Measurements from ENCODE around the gene WWC2.

The WWC2 gene

DNA sequence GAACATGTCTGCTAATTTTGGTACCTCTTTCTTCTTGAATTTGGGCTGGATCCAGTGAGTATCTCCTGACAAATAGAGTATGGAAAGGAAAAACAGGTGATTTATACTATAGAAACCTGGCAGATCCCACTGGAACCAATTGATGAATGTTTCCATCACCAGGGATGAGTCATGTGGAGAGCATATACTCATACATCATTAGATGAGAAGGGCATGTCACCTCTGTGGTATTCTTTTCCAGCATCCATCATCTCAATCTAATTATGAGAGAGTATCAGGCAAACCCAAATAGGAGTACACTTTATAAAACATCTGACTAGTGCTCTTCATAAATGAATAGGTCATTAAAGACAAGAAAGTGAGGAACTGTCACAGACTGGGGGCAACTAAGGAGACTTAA is 130.3 kb downstream of the WWC2 start:
- H3K56ac ChIP-seq (ENCODE audit: low read length), result no peak overlapping the region
- no peak for DNase-seq
- H3K27me3 ChIP-seq (ENCODE audit: insufficient read depth, low read length, poor library complexity), result no peaks in the 10 kb centered on the region
- no peak overlapping the region for H2AK5ac ChIP-seq (ENCODE audit: low read length)
- H3K4me3 ChIP-seq (ENCODE audit: low read length), result no peak overlapping the region
- no peaks in the 10 kb centered on the region for H3K4me1 ChIP-seq (ENCODE audit: control insufficient read depth, low read depth, low read length)
- H2BK120ac ChIP-seq (ENCODE audit: low read depth, low read length), result no peak overlapping the region
- H4K8ac ChIP-seq (ENCODE audit: low read depth, low read length), result no peak overlapping the region
- no peak overlapping the region for H2BK5ac ChIP-seq (ENCODE audit: low read length)
- no peak overlapping the region for H3K4ac ChIP-seq (ENCODE audit: low read depth, low read length)
- no peak overlapping the region for H4K5ac ChIP-seq (ENCODE audit: low read length)
- H3K79me1 ChIP-seq (ENCODE audit: low read length), result peaks cover 2% of the 10 kb centered on the region
- H3K18ac ChIP-seq (ENCODE audit: low read length), result no peak overlapping the region
- H3K9ac ChIP-seq (ENCODE audit: low read length), result no peak overlapping the region
- H2BK15ac ChIP-seq (replicated peaks; ENCODE audit: low read depth), result no peak overlapping the region
- H3K4me2 ChIP-seq (ENCODE audit: low read length), result no peak overlapping the region
- H3K27ac ChIP-seq (ENCODE audit: low read depth, low read length), result no peak overlapping the region
- H3K23ac ChIP-seq (ENCODE audit: low read length), result no peak overlapping the region
- no peaks in the 10 kb centered on the region for H3K79me2 ChIP-seq (ENCODE audit: control insufficient read depth, insufficient read depth, low read length)
- no peaks in the 10 kb centered on the region for H3K36me3 ChIP-seq (ENCODE audit: control insufficient read depth, insufficient read depth, low read length)

DNA sequence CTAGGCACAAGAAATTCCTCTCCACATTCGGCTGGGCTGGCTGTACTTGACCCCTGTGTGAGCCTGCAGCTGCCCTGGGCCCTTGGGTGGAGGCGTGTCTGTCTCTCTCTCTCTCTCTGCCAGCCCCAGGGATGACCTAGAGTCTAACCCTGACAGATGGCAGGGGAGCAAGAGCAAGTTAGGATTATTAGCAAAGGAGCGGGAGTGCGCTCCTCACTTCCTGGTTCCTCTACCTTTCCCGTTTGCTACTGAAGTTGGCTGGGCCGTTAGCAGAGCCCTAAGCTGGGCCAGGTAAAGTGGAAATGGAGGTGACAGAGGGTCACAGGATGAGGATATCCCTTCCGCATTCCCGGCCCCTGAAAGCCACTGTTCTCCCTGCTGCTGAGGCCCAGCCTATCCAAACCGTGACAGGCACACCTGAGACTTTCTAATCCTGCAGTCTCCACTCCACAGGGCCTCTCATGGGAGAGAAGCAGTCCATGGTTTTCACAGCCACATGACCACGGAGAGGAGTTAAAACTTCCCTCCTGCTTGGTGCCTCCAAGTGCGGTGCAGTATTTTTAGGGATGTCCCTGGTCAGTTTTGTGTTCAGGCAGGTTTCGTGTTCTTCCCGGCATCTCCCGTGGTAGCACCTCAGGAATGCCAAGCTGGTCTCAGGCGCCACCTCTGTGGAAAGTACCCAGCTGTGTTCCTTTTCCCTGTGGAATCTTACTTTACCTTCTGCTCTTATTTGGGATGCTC is 141.7 kb downstream of the WWC2 start:
- no CpG with 5 or more reads among the region's 15 CpGs for WGBS (ENCODE audit: extremely low coverage, insufficient coverage, low lambda C conversion rate)
- Histone ChIP-seq H3K4me2 (ENCODE audit: low read length) (no peak overlapping the region), H3K9ac (ENCODE audit: low read length) (peak overlapping the region; percentile 11), H3K56ac (ENCODE audit: low read length) (no peak overlapping the region), H2BK5ac (ENCODE audit: low read length) (peak overlapping the region; percentile 64), H3K23ac (ENCODE audit: low read length) (no peak overlapping the region), H2BK120ac (ENCODE audit: low read depth, low read length) (no peak overlapping the region), H3K27me3 (ENCODE audit: insufficient read depth, low read length, poor library complexity) (no peaks in the 10 kb centered on the region), H3K18ac (ENCODE audit: low read length) (no peak overlapping the region), H3K4me1 (ENCODE audit: control insufficient read depth, low read depth, low read length) (peaks cover 14% of the 10 kb centered on the region), H2AK5ac (ENCODE audit: low read length) (no peak overlapping the region), H3K36me3 (ENCODE audit: control insufficient read depth, insufficient read depth, low read length) (no peaks in the 10 kb centered on the region), H2BK15ac (replicated peaks; ENCODE audit: low read depth) (no peak overlapping the region), H3K4ac (ENCODE audit: low read depth, low read length) (no peak overlapping the region), H3K27ac (ENCODE audit: low read depth, low read length) (peak overlapping the region; percentile 15), H3K4me3 (ENCODE audit: low read length) (no peak overlapping the region), H4K5ac (ENCODE audit: low read length) (no peak overlapping the region), H3K79me1 (ENCODE audit: low read length) (peaks cover 9% of the 10 kb centered on the region), H3K79me2 (ENCODE audit: control insufficient read depth, insufficient read depth, low read length) (no peaks in the 10 kb centered on the region), H4K8ac (ENCODE audit: low read depth, low read length) (no peak overlapping the region)
- DNase-seq, result peak; percentile 65

DNA sequence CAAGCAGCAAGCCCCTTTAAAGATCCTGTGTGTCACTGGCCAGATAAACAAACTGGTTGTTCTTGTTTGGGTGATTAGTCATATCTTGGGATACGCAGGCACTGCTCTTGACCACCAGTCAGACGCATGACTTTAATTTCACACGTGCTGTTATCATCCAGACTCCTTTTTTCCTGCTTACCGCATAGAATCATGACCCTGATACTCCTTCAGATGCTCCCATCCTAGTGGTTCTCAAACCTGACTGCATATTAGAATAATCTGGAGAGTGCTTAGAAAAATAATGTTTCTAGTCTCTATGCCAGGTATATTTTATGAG is 142.2 kb downstream of the WWC2 start:
- peak; percentile 86 for DNase-seq
- Histone ChIP-seq H3K23ac (ENCODE audit: low read length) (no peak overlapping the region), H3K79me2 (ENCODE audit: control insufficient read depth, insufficient read depth, low read length) (no peaks in the 10 kb centered on the region), H2AK5ac (ENCODE audit: low read length) (no peak overlapping the region), H3K27ac (ENCODE audit: low read depth, low read length) (peak overlapping the region; percentile 15), H2BK15ac (replicated peaks; ENCODE audit: low read depth) (no peak overlapping the region), H3K4me3 (ENCODE audit: low read length) (no peak overlapping the region), H3K36me3 (ENCODE audit: control insufficient read depth, insufficient read depth, low read length) (no peaks in the 10 kb centered on the region), H3K4me2 (ENCODE audit: low read length) (no peak overlapping the region), H3K4ac (ENCODE audit: low read depth, low read length) (no peak overlapping the region), H3K9ac (ENCODE audit: low read length) (no peak overlapping the region), H3K18ac (ENCODE audit: low read length) (no peak overlapping the region), H2BK5ac (ENCODE audit: low read length) (no peak overlapping the region), H4K5ac (ENCODE audit: low read length) (no peak overlapping the region), H3K79me1 (ENCODE audit: low read length) (peaks cover 9% of the 10 kb centered on the region), H2BK120ac (ENCODE audit: low read depth, low read length) (no peak overlapping the region), H3K27me3 (ENCODE audit: insufficient read depth, low read length, poor library complexity) (no peaks in the 10 kb centered on the region), H4K8ac (ENCODE audit: low read depth, low read length) (no peak overlapping the region), H3K4me1 (ENCODE audit: control insufficient read depth, low read depth, low read length) (peaks cover 14% of the 10 kb centered on the region), H3K56ac (ENCODE audit: low read length) (no peak overlapping the region)
- WGBS (ENCODE audit: extremely low coverage, insufficient coverage, low lambda C conversion rate), result no CpG with 5 or more reads among the region's 4 CpGs

DNA sequence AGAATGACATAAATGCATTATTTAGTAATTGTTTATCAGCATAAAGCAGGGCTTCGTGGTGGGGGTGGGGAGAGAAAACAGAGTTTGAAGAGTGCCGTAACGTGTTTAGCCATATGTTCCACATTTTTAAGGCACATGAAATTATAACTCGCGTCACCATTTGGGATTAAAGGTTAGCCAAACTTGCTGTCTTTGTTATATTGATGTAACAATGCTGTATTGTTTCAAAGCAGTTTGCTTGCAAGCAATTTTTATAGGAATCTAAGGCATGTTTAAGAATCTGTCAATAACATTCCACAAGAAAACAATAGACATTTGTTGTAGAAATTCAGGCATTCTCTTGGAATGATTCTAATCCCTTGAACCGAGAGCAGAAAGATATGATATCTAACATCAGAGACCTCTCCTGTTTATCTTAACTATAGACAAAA is 142.7 kb downstream of the WWC2 start:
- H3K27ac ChIP-seq (ENCODE audit: low read depth, low read length), result no peak overlapping the region
- peaks cover 14% of the 10 kb centered on the region for H3K4me1 ChIP-seq (ENCODE audit: control insufficient read depth, low read depth, low read length)
- peak; percentile 69 for DNase-seq
- H3K79me2 ChIP-seq (ENCODE audit: control insufficient read depth, insufficient read depth, low read length), result no peaks in the 10 kb centered on the region
- no peaks in the 10 kb centered on the region for H3K36me3 ChIP-seq (ENCODE audit: control insufficient read depth, insufficient read depth, low read length)
- H3K4ac ChIP-seq (ENCODE audit: low read depth, low read length), result no peak overlapping the region
- no peak overlapping the region for H3K23ac ChIP-seq (ENCODE audit: low read length)
- no peak overlapping the region for H2BK120ac ChIP-seq (ENCODE audit: low read depth, low read length)
- no peak overlapping the region for H3K56ac ChIP-seq (ENCODE audit: low read length)
- H3K4me2 ChIP-seq (ENCODE audit: low read length), result no peak overlapping the region
- H2BK15ac ChIP-seq (replicated peaks; ENCODE audit: low read depth), result no peak overlapping the region
- H3K79me1 ChIP-seq (ENCODE audit: low read length), result peaks cover 9% of the 10 kb centered on the region
- no peak overlapping the region for H3K18ac ChIP-seq (ENCODE audit: low read length)
- H4K8ac ChIP-seq (ENCODE audit: low read depth, low read length), result no peak overlapping the region
- no peak overlapping the region for H3K9ac ChIP-seq (ENCODE audit: low read length)
- no peak overlapping the region for H2AK5ac ChIP-seq (ENCODE audit: low read length)
- WGBS (ENCODE audit: extremely low coverage, insufficient coverage, low lambda C conversion rate), result no CpG with 5 or more reads among the region's 6 CpGs
- no peak overlapping the region for H4K5ac ChIP-seq (ENCODE audit: low read length)
- no peak overlapping the region for H2BK5ac ChIP-seq (ENCODE audit: low read length)
- no peak overlapping the region for H3K4me3 ChIP-seq (ENCODE audit: low read length)
- no peaks in the 10 kb centered on the region for H3K27me3 ChIP-seq (ENCODE audit: insufficient read depth, low read length, poor library complexity)

DNA sequence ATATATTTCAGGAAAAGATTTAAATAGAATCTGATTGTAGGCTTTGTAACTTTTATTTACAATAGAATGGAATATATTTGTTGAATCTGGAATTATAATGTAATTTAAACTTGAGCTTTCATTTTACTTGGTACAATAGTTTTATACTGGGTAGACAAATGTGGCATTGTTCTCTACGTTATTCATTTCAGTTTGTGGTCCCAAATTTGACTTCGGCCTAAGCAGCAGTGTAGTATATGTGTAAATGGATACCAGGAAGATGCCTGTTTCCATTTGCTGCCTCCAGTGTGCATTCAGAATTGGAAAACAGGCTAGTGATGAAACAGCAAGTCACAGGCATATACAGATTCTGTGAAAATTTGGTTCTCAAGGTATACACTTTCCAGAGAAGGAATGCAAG is 143.2 kb downstream of the WWC2 start:
- Histone ChIP-seq H2BK5ac (ENCODE audit: low read length) (peak overlapping the region; percentile 58), H4K5ac (ENCODE audit: low read length) (no peak overlapping the region), H3K27me3 (ENCODE audit: insufficient read depth, low read length, poor library complexity) (no peaks in the 10 kb centered on the region), H3K9ac (ENCODE audit: low read length) (no peak overlapping the region), H3K4me1 (ENCODE audit: control insufficient read depth, low read depth, low read length) (peaks cover 14% of the 10 kb centered on the region), H3K4ac (ENCODE audit: low read depth, low read length) (no peak overlapping the region), H2BK120ac (ENCODE audit: low read depth, low read length) (no peak overlapping the region), H3K4me3 (ENCODE audit: low read length) (no peak overlapping the region), H3K79me1 (ENCODE audit: low read length) (peaks cover 9% of the 10 kb centered on the region), H2BK15ac (replicated peaks; ENCODE audit: low read depth) (no peak overlapping the region), H4K8ac (ENCODE audit: low read depth, low read length) (no peak overlapping the region), H3K27ac (ENCODE audit: low read depth, low read length) (no peak overlapping the region), H2AK5ac (ENCODE audit: low read length) (no peak overlapping the region), H3K4me2 (ENCODE audit: low read length) (no peak overlapping the region), H3K23ac (ENCODE audit: low read length) (no peak overlapping the region), H3K79me2 (ENCODE audit: control insufficient read depth, insufficient read depth, low read length) (no peaks in the 10 kb centered on the region), H3K18ac (ENCODE audit: low read length) (no peak overlapping the region), H3K56ac (ENCODE audit: low read length) (no peak overlapping the region), H3K36me3 (ENCODE audit: control insufficient read depth, insufficient read depth, low read length) (no peaks in the 10 kb centered on the region)
- no CpG with 5 or more reads among the region's 2 CpGs for WGBS (ENCODE audit: extremely low coverage, insufficient coverage, low lambda C conversion rate)
- DNase-seq, result no peak

DNA sequence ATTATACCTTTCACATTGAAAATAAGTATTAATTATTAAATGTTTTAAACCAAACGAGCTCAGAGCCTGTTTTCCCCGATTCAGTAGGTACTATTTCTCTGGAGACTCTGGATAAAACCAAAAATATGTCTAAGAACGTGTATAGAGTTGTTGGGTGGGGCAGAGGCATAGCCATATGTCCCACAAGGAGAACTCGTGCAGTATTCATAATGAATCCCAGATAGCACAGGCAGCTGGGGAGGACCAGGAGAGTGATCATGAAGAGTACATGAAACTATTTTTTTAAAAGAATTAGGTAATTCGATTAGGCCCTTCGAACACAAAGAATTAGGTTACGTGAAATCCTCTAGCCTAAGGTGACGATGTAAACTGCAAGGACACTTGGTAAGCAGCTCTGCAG is 145.0 kb downstream of the WWC2 start:
- Histone ChIP-seq H3K56ac (ENCODE audit: low read length) (no peak overlapping the region), H4K8ac (ENCODE audit: low read depth, low read length) (no peak overlapping the region), H2AK5ac (ENCODE audit: low read length) (no peak overlapping the region), H3K23ac (ENCODE audit: low read length) (no peak overlapping the region), H3K4me2 (ENCODE audit: low read length) (no peak overlapping the region), H4K5ac (ENCODE audit: low read length) (no peak overlapping the region), H3K4ac (ENCODE audit: low read depth, low read length) (no peak overlapping the region), H2BK120ac (ENCODE audit: low read depth, low read length) (no peak overlapping the region), H2BK5ac (ENCODE audit: low read length) (no peak overlapping the region), H2BK15ac (replicated peaks; ENCODE audit: low read depth) (no peak overlapping the region), H3K27me3 (ENCODE audit: insufficient read depth, low read length, poor library complexity) (no peaks in the 10 kb centered on the region), H3K36me3 (ENCODE audit: control insufficient read depth, insufficient read depth, low read length) (no peaks in the 10 kb centered on the region), H3K27ac (ENCODE audit: low read depth, low read length) (no peak overlapping the region), H3K18ac (ENCODE audit: low read length) (no peak overlapping the region), H3K4me3 (ENCODE audit: low read length) (no peak overlapping the region), H3K4me1 (ENCODE audit: control insufficient read depth, low read depth, low read length) (peaks cover 11% of the 10 kb centered on the region), H3K9ac (ENCODE audit: low read length) (no peak overlapping the region), H3K79me1 (ENCODE audit: low read length) (peaks cover 2% of the 10 kb centered on the region), H3K79me2 (ENCODE audit: control insufficient read depth, insufficient read depth, low read length) (no peaks in the 10 kb centered on the region)
- WGBS (ENCODE audit: extremely low coverage, insufficient coverage, low lambda C conversion rate), result no CpG with 5 or more reads among the region's 8 CpGs
- no peak for DNase-seq

Data from mesendoderm (in vitro differentiated cells).